ENCODE data around the gene FRMD4A. TPM values are rescaled to one million over a fixed set of nuclear protein-coding genes. Genes with fewer than 3 reads are reported as not detected.

The FRMD4A gene
- total RNA-seq, 1 experiment from 2014 or later, result 7.1 TPM

GRCh38 chr10:13916384-13916947, 414.3 kb downstream of the FRMD4A start:
- Histone ChIP-seq H2AFZ (ENCODE audit: low read length) (no peak overlapping the region), H3K9ac (ENCODE audit: low read length) (no peak overlapping the region), H3K4me2 (ENCODE audit: low read length) (no peak overlapping the region), H3K36me3 (ENCODE audit: low read depth, low read length) (no peaks in the 10 kb centered on the region), H3K9me2 (replicated peaks; ENCODE audit: low read length) (no peaks in the 10 kb centered on the region), H3K4me1 (ENCODE audit: insufficient read depth, low read length) (no peaks in the 10 kb centered on the region), H3K27ac (ENCODE audit: low read length) (no peak overlapping the region), H3F3A (ENCODE audit: low read length, unreplicated experiment) (no peaks in the 10 kb centered on the region), H3K4me3 (ENCODE audit: low read length) (no peak overlapping the region), H4K20me1 (ENCODE audit: low read length) (no peaks in the 10 kb centered on the region), H3K79me2 (ENCODE audit: low read length) (no peaks in the 10 kb centered on the region), H3K9me3 (ENCODE audit: low read length) (no peaks in the 10 kb centered on the region), H3K27me3 (ENCODE audit: low read length) (no peaks in the 10 kb centered on the region)
- intact Hi-C loops (cut with micrococcal nuclease), result no loop called here
- ATAC-seq (no peak), DNase-seq (no peak)
- CTCF ChIA-PET, result no interaction called here
- BruUV-seq (replicated peaks), result no TSS peak
- no peak for TF ChIP-seq EZH2phosphoT487 (IDR thresholded peaks at IDR 0.05; ENCODE audit: borderline replicate concordance, low read length)
- no peak for TF ChIP-seq EZH2 (IDR thresholded peaks at IDR 0.05; ENCODE audit: low read length, unreplicated experiment)
- no peak for TF ChIP-seq CTCF (conservative IDR thresholded peaks at IDR 0.05; ENCODE audit: low read depth, low read length)
- POLR2A ChIA-PET (ENCODE audit: unreplicated experiment), result no interaction called here

GRCh38 chr10:13915710-13916109, 415.0 kb downstream of the FRMD4A start:
- ChIA-PET CTCF (no interaction called here), POLR2A (ENCODE audit: unreplicated experiment) (no interaction called here)
- H3K79me2 ChIP-seq (ENCODE audit: low read length), result no peaks in the 10 kb centered on the region
- no peak for DNase-seq
- TF ChIP-seq EZH2 (IDR thresholded peaks at IDR 0.05; ENCODE audit: low read length, unreplicated experiment) (no peak), CTCF (conservative IDR thresholded peaks at IDR 0.05; ENCODE audit: low read depth, low read length) (no peak), EZH2phosphoT487 (IDR thresholded peaks at IDR 0.05; ENCODE audit: borderline replicate concordance, low read length) (no peak)
- no peaks in the 10 kb centered on the region for H3K4me1 ChIP-seq (ENCODE audit: insufficient read depth, low read length)
- H3F3A ChIP-seq (ENCODE audit: low read length, unreplicated experiment), result no peaks in the 10 kb centered on the region
- ATAC-seq, result no peak
- no peaks in the 10 kb centered on the region for H3K9me3 ChIP-seq (ENCODE audit: low read length)
- H3K4me2 ChIP-seq (ENCODE audit: low read length), result no peak overlapping the region
- no peak overlapping the region for H3K4me3 ChIP-seq (ENCODE audit: low read length)
- H3K9me2 ChIP-seq (replicated peaks; ENCODE audit: low read length), result no peaks in the 10 kb centered on the region
- no peaks in the 10 kb centered on the region for H3K36me3 ChIP-seq (ENCODE audit: low read depth, low read length)
- H3K27ac ChIP-seq (ENCODE audit: low read length), result no peak overlapping the region
- H3K9ac ChIP-seq (ENCODE audit: low read length), result no peak overlapping the region
- intact Hi-C loops (cut with micrococcal nuclease), result no loop called here
- BruUV-seq (replicated peaks), result no TSS peak
- H4K20me1 ChIP-seq (ENCODE audit: low read length), result no peaks in the 10 kb centered on the region
- H3K27me3 ChIP-seq (ENCODE audit: low read length), result no peaks in the 10 kb centered on the region
- H2AFZ ChIP-seq (ENCODE audit: low read length), result no peak overlapping the region

- POLR2A ChIA-PET (ENCODE audit: unreplicated experiment), result no interaction called here
- Histone ChIP-seq H3K9ac (ENCODE audit: low read length) (no peak overlapping the region), H3F3A (ENCODE audit: low read length, unreplicated experiment) (no peaks in the 10 kb centered on the region), H3K4me3 (ENCODE audit: low read length) (no peak overlapping the region), H3K4me2 (ENCODE audit: low read length) (no peak overlapping the region), H3K9me3 (ENCODE audit: low read length) (no peaks in the 10 kb centered on the region), H3K36me3 (ENCODE audit: low read depth, low read length) (no peaks in the 10 kb centered on the region), H3K79me2 (ENCODE audit: low read length) (no peaks in the 10 kb centered on the region), H3K27ac (ENCODE audit: low read length) (no peak overlapping the region), H3K9me2 (replicated peaks; ENCODE audit: low read length) (no peaks in the 10 kb centered on the region), H2AFZ (ENCODE audit: low read length) (no peak overlapping the region), H4K20me1 (ENCODE audit: low read length) (no peaks in the 10 kb centered on the region), H3K27me3 (ENCODE audit: low read length) (no peaks in the 10 kb centered on the region), H3K4me1 (ENCODE audit: insufficient read depth, low read length) (no peaks in the 10 kb centered on the region)
- DNase-seq, result no peak
- CTCF ChIA-PET, result no interaction called here
- intact Hi-C loops (cut with micrococcal nuclease), result no loop called here
- ATAC-seq, result no peak
- no peak for TF ChIP-seq CTCF (conservative IDR thresholded peaks at IDR 0.05; ENCODE audit: low read depth, low read length)
- TF ChIP-seq EZH2 (IDR thresholded peaks at IDR 0.05; ENCODE audit: low read length, unreplicated experiment), result no peak
- TF ChIP-seq EZH2phosphoT487 (IDR thresholded peaks at IDR 0.05; ENCODE audit: borderline replicate concordance, low read length), result no peak
- no TSS peak for BruUV-seq (replicated peaks)
Observed at GRCh38 chr10:13913897-13914296, 416.8 kb downstream of the FRMD4A start.
